ENCODE results near the gene KRTAP2-1. TPM values are rescaled to one million over a fixed set of nuclear protein-coding genes. Genes with fewer than 3 reads are reported as not detected.

The KRTAP2-1 gene
- total and polyA plus RNA-seq, 7 donors, result not detected

DNA sequence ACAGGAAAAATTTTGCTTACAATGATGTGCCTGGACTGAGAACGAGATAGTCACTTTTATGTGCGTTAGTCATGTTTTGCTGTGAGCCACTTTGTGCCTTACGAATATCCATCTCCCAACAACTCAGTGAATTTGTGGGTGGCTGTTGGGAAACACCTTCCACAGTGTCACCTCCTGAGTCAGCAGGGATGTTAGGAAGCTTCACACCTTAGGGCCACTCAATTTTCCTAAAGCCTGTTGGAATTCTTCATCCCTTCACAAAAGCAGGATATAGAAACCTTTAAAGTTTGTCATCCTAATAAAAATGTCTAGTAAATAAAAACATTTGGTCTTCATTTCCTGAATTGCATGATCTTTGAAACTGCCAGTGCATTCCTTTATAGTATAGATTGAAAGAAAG, 33.9 kb downstream of the KRTAP2-1 start:
- no peak overlapping the region for H3K4me3 ChIP-seq
- no peak overlapping the region for H3K27ac ChIP-seq
- H3K27me3 ChIP-seq, result no peaks in the 10 kb centered on the region
- WGBS, 2 donors, result 83 to 87% methylated on average over 3 of the region's 3 CpGs
- TF ChIP-seq EP300 (IDR thresholded peaks at IDR 0.05), result no peak
- TF ChIP-seq, protein P1, sequence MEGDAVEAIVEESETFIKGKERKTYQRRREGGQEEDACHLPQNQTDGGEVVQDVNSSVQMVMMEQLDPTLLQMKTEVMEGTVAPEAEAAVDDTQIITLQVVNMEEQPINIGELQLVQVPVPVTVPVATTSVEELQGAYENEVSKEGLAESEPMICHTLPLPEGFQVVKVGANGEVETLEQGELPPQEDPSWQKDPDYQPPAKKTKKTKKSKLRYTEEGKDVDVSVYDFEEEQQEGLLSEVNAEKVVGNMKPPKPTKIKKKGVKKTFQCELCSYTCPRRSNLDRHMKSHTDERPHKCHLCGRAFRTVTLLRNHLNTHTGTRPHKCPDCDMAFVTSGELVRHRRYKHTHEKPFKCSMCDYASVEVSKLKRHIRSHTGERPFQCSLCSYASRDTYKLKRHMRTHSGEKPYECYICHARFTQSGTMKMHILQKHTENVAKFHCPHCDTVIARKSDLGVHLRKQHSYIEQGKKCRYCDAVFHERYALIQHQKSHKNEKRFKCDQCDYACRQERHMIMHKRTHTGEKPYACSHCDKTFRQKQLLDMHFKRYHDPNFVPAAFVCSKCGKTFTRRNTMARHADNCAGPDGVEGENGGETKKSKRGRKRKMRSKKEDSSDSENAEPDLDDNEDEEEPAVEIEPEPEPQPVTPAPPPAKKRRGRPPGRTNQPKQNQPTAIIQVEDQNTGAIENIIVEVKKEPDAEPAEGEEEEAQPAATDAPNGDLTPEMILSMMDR (IDR thresholded peaks at IDR 0.05), result no peak
- no peak for TF ChIP-seq POLR2A (IDR thresholded peaks at IDR 0.05)
- H3K36me3 ChIP-seq, result no peaks in the 10 kb centered on the region
- no peaks in the 10 kb centered on the region for H3K4me1 ChIP-seq
- no peaks in the 10 kb centered on the region for H3K9me3 ChIP-seq
- DNase-seq, result no peak
- intact Hi-C loops (cut with DNase I), result no loop called here

DNA sequence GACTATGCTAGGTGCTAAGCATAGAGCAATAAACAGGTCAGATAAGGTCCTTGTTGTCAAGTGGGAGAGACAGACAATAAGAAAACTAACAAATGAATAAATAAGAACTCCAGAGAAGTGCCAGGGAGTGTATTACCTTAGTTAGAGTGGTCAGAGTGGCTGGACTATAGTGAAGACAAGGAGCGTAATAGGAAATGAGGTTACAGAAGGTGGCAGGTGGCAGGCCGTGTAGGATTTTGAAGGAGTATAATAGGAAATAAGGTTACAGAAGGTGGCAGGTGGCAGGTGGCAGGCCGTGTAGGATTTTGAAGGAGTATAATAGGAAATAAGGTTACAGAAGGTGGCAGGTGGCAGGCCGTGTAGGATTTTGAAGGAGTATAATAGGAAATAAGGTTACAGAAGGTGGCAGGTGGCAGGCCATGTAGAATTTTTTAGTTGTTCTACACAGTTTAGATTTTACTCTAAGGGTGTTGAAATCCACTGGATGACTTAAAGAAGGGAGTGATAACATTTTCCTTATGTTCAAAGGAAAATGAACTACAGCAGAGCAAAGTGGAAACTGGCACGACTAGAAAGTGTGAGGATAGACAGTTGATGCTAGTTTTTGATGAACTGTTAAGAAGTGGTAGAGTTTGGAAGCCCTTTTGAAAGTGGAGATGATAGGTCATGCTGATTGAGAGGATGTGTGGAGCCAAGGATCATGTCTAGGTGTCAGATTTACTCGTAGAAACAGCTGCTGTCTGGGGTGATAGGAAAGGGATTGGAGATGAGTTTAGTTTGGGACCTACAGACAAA, 34.6 kb downstream of the KRTAP2-1 start:
- Histone ChIP-seq H3K9me3 (no peaks in the 10 kb centered on the region), H3K36me3 (no peaks in the 10 kb centered on the region), H3K4me1 (no peaks in the 10 kb centered on the region), H3K27ac (no peak overlapping the region), H3K4me3 (no peak overlapping the region), H3K27me3 (no peaks in the 10 kb centered on the region)
- no peak for TF ChIP-seq POLR2AphosphoS5 (IDR thresholded peaks at IDR 0.05)
- no peak for TF ChIP-seq EP300 (IDR thresholded peaks at IDR 0.05)
- TF ChIP-seq, protein P1 (IDR thresholded peaks at IDR 0.05), result no peak
- no peak for TF ChIP-seq POLR2A (IDR thresholded peaks at IDR 0.05)
- intact Hi-C loops (cut with DNase I), result no loop called here
- DNase-seq, result no peak
- WGBS, 2 donors, result 77 to 78% methylated on average over 6 of the region's 6 CpGs

DNA sequence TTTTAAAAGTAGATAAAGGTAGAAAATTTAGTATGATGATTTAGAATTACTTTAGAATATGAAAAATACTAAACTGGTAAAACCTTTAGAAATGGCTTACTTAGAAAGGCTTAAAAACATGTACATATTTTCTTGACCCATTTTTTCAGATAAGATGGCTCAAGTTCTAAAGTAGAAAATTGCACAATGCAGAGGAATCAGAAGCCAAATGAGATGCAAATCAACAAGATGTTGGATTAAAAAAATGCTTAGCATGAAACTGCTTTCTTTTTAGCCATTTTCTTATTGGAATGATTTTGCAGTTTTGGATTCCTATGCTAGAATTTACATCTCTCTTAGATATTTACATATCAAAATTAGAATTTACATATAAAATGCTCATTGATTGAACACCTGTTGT, 36.7 kb downstream of the KRTAP2-1 start:
- H3K27ac ChIP-seq, result no peak overlapping the region
- no peaks in the 10 kb centered on the region for H3K36me3 ChIP-seq
- H3K9me3 ChIP-seq, result no peaks in the 10 kb centered on the region
- no peak for DNase-seq
- H3K27me3 ChIP-seq, result no peaks in the 10 kb centered on the region
- no peak for TF ChIP-seq EP300 (IDR thresholded peaks at IDR 0.05)
- TF ChIP-seq POLR2A (IDR thresholded peaks at IDR 0.05), result no peak
- TF ChIP-seq, protein P1 (IDR thresholded peaks at IDR 0.05), result no peak
- no peak for TF ChIP-seq POLR2AphosphoS5 (IDR thresholded peaks at IDR 0.05)
- no peak overlapping the region for H3K4me3 ChIP-seq
- no peaks in the 10 kb centered on the region for H3K4me1 ChIP-seq
- intact Hi-C loops (cut with DNase I), result no loop called here

DNA sequence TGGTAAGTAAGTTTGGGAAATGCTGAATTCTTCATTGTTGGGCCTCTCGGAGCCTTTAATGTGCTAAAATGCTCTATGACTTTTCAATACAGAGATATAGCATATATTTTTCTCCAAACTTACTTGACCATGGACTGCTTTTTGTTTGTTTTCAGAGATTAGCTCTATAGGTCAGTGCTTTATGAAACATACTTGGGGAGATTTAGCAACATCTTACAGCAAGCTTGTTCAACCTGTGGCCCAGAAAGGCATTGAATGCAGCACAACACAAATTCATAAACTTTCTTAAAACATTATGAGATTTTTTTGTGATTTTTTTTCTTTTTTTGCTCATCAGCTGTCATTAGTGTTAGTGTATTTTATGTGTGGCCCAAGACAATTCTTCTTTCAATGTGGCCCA, 37.2 kb downstream of the KRTAP2-1 start:
- Histone ChIP-seq H3K4me3 (no peak overlapping the region), H3K27me3 (no peaks in the 10 kb centered on the region), H3K36me3 (no peaks in the 10 kb centered on the region), H3K9me3 (no peaks in the 10 kb centered on the region), H3K27ac (no peak overlapping the region), H3K4me1 (no peaks in the 10 kb centered on the region)
- no peak for TF ChIP-seq POLR2AphosphoS5 (IDR thresholded peaks at IDR 0.05)
- TF ChIP-seq, protein P1 (IDR thresholded peaks at IDR 0.05), result no peak
- no peak for TF ChIP-seq POLR2A (IDR thresholded peaks at IDR 0.05)
- TF ChIP-seq EP300 (IDR thresholded peaks at IDR 0.05), result no peak
- WGBS, 2 donors, result 94% methylated on average over 1 of the region's 1 CpG
- intact Hi-C loops (cut with DNase I), result no loop called here
- DNase-seq, result no peak

DNA sequence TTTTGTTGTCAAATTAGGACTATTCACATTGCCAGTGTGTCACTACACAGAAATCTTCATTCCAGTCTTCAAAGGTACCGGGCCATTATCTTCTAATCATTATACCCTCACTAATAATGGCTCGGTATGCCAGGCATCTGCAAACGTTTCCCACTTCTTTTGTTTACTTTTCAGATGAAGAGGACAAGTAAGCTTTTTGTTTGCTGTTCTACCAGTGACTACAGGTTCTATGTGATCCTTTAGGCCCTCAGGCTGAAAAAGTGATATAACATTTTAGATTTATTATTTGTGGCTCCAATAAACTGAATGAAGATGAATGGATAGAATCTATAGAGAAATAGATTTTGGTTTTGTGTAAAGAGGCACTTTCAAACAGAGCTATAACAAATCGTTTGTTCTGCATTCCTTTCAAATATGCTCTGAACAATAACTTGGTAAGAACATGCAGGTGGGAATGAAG, 37.8 kb downstream of the KRTAP2-1 start:
- Histone ChIP-seq H3K36me3 (no peaks in the 10 kb centered on the region), H3K4me3 (no peak overlapping the region), H3K4me1 (no peaks in the 10 kb centered on the region), H3K27me3 (no peaks in the 10 kb centered on the region), H3K27ac (no peak overlapping the region), H3K9me3 (no peaks in the 10 kb centered on the region)
- intact Hi-C loops (cut with DNase I), result no loop called here
- WGBS, 2 donors, result 48 to 64% methylated on average over 4 of the region's 4 CpGs
- TF ChIP-seq, protein P1 (IDR thresholded peaks at IDR 0.05), result no peak
- no peak for TF ChIP-seq POLR2AphosphoS5 (IDR thresholded peaks at IDR 0.05)
- no peak for TF ChIP-seq EP300 (IDR thresholded peaks at IDR 0.05)
- TF ChIP-seq POLR2A (IDR thresholded peaks at IDR 0.05), result no peak
- DNase-seq, result no peak

Data from sigmoid colon (tissue), 7 donors.